HFFc6 (cell line): Measurements from ENCODE around the gene CARD9. TPM values are rescaled to one million over a fixed set of nuclear protein-coding genes. Genes with fewer than 3 reads are reported as not detected.

ENCODE experiments used
- DNase-seq: peaks from one replicate; pipeline ENCODE4 v3.0.0-alpha.2; 2018
- H3K27ac Mint-ChIP-seq: 2 replicates; pipeline ENCODE4 v1.8.0; 2020; ENCODE audit warnings: mild to moderate bottlenecking, mixed read lengths
- H3K27me3 Mint-ChIP-seq: 2 replicates; pipeline ENCODE4 v1.8.0; 2021; ENCODE audit warnings: mild to moderate bottlenecking, moderate library complexity, mixed read lengths; ENCODE audit not compliant: insufficient read depth
- H3K36me3 Mint-ChIP-seq: 2 replicates; pipeline ENCODE4 v1.8.0; 2021; ENCODE audit warnings: low read depth, mixed read lengths
- H3K4me1 Mint-ChIP-seq: 2 replicates; pipeline ENCODE4 v1.8.0; 2020; ENCODE audit warnings: low read depth, mixed read lengths
- H3K4me3 Mint-ChIP-seq: 2 replicates; pipeline ENCODE4 v1.8.0; 2020; ENCODE audit warnings: mild to moderate bottlenecking, moderate library complexity, mixed read lengths
- H3K9me3 Mint-ChIP-seq: 2 replicates; pipeline ENCODE4 v1.8.0; 2020; ENCODE audit warnings: mild to moderate bottlenecking, mixed read lengths
- total RNA-seq, 6 experiments: library from RNA; stranded (reverse); fragmentation: NEBNext Ultra II Directional; extraction: Animal tissue kit (Norgen Biotek cat#: 25700); gene quantifications; 2 replicates in 1 of 6; 3 replicates in 5 of 6; pipeline ENCODE4 v1.2.3, GENCODE V29; 2021
- TF ChIP-seq, protein P1 (sequence below): fragments of 200-600 bp; sonication (generic); IDR thresholded peaks from 2 replicates; pipeline ENCODE4 v1.5.0; 2021; ENCODE audit warnings: antibody characterized with exemption, mild to moderate bottlenecking

Gene CARD9
- total RNA-seq, 6 experiments from 2014 or later: 2.9 to 19.0 (median 3.2) TPM

DNA sequence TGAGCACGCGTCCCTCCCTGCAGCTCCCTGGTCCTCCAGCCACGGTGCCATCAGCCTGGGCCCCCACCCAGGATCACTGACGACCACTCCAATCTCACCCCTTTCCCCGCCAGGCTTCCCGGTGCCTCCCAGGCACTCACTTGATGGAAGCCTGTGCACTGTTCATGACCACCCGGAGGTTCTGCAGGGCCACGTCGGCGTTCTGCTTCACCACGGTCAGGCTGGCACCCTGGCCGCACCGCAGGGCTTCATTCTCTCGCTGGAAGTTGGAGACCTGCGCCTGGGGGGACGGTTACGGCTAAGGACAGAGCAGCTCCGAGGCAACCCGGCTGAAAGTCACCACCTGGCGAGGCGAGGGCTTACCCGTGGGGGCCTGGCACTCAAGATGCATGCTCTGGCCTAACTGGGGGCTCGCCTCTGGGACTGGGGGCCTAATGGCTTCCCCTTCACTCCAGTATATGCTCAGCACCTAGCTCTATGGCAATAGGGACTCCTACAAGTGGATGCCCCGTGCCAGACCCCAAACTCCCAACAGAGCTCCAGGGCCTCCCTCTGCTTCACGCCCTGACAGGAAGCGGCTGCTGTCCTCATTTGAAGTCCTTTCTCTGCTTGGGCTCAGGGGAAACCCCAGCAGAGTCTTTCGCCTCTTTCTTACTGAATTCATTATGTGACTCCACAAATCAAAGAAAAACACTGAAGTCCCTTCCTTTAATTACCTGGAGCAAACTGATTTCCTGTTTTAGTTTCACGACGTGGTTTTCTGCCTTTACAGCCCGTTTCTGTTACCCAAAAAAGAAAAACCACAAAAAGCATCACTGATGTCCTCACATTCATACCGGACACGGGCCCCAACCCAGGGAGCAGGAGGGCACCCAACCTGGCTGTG, 30.7 kb upstream of the CARD9 start:
- no peaks in the 10 kb centered on the region for H3K9me3 Mint-ChIP-seq
- peaks cover 9% of the 10 kb centered on the region for H3K4me1 Mint-ChIP-seq
- no peak for DNase-seq
- TF ChIP-seq, protein P1, sequence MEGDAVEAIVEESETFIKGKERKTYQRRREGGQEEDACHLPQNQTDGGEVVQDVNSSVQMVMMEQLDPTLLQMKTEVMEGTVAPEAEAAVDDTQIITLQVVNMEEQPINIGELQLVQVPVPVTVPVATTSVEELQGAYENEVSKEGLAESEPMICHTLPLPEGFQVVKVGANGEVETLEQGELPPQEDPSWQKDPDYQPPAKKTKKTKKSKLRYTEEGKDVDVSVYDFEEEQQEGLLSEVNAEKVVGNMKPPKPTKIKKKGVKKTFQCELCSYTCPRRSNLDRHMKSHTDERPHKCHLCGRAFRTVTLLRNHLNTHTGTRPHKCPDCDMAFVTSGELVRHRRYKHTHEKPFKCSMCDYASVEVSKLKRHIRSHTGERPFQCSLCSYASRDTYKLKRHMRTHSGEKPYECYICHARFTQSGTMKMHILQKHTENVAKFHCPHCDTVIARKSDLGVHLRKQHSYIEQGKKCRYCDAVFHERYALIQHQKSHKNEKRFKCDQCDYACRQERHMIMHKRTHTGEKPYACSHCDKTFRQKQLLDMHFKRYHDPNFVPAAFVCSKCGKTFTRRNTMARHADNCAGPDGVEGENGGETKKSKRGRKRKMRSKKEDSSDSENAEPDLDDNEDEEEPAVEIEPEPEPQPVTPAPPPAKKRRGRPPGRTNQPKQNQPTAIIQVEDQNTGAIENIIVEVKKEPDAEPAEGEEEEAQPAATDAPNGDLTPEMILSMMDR: no peak
- no peak overlapping the region for H3K27ac Mint-ChIP-seq
- H3K27me3 Mint-ChIP-seq: peaks cover 6% of the 10 kb centered on the region
- no peak overlapping the region for H3K4me3 Mint-ChIP-seq
- H3K36me3 Mint-ChIP-seq: peaks cover 18% of the 10 kb centered on the region; the same call in 1 of the 2 replicates

DNA sequence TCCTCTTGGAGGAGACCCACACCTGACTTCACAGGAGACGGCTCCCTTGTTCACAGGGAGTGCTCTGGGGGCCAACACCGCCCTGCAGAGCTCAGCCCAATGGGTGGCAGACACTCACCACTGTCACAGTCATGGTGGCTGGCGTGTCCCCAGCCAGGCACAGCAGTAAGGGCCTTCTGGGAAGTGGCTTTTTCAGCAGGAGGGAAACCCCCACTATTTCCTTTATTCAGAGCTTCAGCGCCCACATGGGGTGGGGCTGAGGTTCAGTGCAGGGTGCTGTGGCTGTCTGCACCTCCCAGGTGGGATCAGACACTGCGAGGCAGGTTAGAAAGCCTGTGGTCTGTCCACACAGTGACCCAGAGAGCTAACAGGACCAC, 30.1 kb upstream of the CARD9 start:
- Mint-ChIP-seq H3K36me3 (peaks cover 13% of the 10 kb centered on the region; the same call in 1 of the 2 replicates), H3K4me3 (no peak overlapping the region), H3K4me1 (peaks cover 9% of the 10 kb centered on the region), H3K27ac (no peak overlapping the region), H3K9me3 (no peaks in the 10 kb centered on the region), H3K27me3 (peaks cover 6% of the 10 kb centered on the region)
- TF ChIP-seq, protein P1: no peak
- no peak for DNase-seq

DNA sequence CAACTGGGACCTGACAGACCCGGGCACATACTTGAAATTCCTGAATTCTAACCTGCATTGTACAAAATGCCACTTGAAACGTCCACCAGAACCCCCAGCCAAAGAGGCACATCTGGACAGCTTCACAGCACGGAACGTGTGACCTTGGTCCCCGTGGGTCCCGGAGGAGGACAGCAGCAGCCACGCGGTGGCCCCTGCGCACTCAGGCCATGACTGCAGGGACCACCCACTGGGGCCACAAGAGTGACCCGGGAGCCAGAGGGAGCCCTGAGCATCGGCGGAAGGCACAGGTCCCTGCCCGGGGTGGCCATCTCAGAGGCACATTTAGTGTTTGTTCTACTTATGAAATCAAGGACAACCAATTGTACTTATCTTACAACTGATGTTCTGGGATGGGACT, 28.6 kb upstream of the CARD9 start:
- Mint-ChIP-seq H3K36me3 (peaks cover 13% of the 10 kb centered on the region; the same call in 1 of the 2 replicates), H3K27me3 (peaks cover 4% of the 10 kb centered on the region), H3K9me3 (no peaks in the 10 kb centered on the region), H3K27ac (peak overlapping the region; percentile 69; the same call in 1 of the 2 replicates), H3K4me1 (peaks cover 14% of the 10 kb centered on the region), H3K4me3 (no peak overlapping the region)
- DNase-seq: no peak
- TF ChIP-seq, protein P1: no peak

DNA sequence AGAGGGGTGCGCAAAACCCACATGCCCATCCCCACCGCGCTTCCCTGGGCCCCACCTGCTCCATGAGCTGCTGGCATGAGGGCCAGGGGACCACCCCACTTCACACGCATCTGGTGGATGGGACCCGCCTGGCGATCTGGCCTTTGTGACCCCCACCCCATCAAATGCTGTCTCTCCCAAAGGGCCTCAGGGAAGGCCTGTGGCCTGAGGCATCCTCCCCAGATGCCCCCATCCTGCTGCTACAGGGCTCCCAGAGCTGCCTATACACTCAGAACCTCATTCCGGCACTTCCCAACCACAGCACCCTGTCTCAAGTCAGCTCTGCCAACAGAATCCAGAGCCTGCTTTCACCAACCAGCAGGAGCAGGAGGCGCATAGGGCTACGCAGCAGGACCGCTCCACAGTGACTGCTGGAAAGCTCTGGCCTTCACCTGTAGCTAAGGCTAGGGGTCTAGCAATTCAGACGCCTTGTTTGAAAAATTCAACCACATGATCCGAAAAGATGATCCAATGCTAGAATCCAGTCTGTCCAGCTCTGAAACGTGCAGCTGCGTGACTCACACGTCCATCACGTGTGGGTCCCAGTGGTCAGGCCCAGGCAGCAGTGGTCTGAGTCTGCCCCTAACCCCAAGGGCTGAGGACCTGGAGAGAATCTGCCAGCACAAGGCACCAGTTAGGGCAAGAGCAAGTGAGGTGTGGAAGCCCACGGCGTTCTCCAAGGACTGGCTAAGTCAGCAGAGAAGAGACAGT, 27.9 kb upstream of the CARD9 start:
- H3K4me3 Mint-ChIP-seq: no peak overlapping the region
- peak overlapping the region; percentile 69 for H3K27ac Mint-ChIP-seq
- TF ChIP-seq, protein P1: no peak
- peaks cover 14% of the 10 kb centered on the region for H3K4me1 Mint-ChIP-seq
- H3K9me3 Mint-ChIP-seq: no peaks in the 10 kb centered on the region
- no peak for DNase-seq
- peaks cover 13% of the 10 kb centered on the region; the same call in 1 of the 2 replicates for H3K36me3 Mint-ChIP-seq
- peaks cover 4% of the 10 kb centered on the region for H3K27me3 Mint-ChIP-seq

DNA sequence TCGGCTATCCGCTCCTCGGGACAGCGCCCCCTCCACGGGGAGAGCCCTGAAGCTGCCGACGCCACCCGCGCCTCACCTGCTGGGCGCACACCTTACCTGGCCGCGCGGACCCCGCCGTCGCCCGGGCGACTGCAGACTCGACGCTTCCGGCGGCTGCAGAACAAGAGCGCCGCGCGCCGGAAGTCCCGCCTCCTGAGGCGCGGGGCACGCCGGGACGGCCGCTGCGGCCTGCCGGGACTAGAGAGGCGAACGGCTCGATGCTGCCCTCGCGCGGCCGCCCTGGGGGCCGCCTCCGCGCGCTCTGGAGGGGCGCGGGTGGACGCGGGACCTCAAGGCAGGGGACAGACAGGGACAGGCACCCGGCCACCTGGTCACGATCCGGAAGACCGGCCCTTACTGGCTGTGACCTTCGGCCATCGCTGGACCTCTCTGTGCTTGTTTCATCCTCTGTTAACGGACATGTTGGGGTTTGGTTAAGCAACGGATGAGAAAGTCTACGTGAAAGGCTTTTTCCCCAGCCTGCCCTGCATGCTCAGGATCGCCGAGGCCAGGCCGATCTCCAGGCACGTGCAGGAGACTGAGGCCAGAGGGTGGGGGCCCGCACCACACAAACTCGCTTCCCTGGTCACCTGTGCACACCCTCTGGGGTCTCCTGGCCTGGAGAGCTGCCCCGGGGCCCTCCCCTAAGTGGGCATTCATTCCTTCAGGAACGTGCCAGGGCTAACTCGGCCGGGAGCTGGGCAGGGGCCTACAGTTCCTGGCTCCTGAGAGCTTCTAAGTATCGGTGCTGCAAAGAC, 26.8 kb upstream of the CARD9 start, which contains the start of gene SNAPC4:
TSS of gene SNAPC4 (minus strand) at position 133 of the 797 bp plus-strand sequence. CDS start 1,742 bp downstream, outside the sequence.
- Mint-ChIP-seq H3K27ac (peak within 1 kb of the TSS; percentile 80), H3K27me3 (peaks cover 4% of the 10 kb centered on the region), H3K9me3 (no peaks in the 10 kb centered on the region), H3K4me1 (peaks cover 14% of the 10 kb centered on the region), H3K36me3 (peaks cover 13% of the 10 kb centered on the region; the same call in 1 of the 2 replicates), H3K4me3 (peak within 1 kb of the TSS; percentile 95)
- TF ChIP-seq, protein P1: peak; percentile 95
- peak; percentile 65 for DNase-seq
